ES-I3 (cell line): ENCODE results near the gene VTI1A.

Source experiments
- H3K36me3 ChIP-seq: 2 replicates; pipeline ENCODE4 v1.6.1; 2013; ENCODE audit warnings: mild to moderate bottlenecking, low read length, control low read depth, moderate library complexity; ENCODE audit not compliant: insufficient read depth
- H3K4me1 ChIP-seq: 2 replicates; pipeline ENCODE4 v1.6.1; 2013; ENCODE audit warnings: mild to moderate bottlenecking, control low read depth, low read length; ENCODE audit not compliant: insufficient read depth
- H3K9ac ChIP-seq: 2 replicates; pipeline ENCODE4 v1.6.1; 2013; ENCODE audit warnings: low read depth, mild to moderate bottlenecking, low read length, moderate library complexity
- H3K9me3 ChIP-seq: 2 replicates; pipeline ENCODE4 v1.6.1; 2013; ENCODE audit warnings: mild to moderate bottlenecking, low read length, moderate library complexity; ENCODE audit not compliant: control insufficient read depth, insufficient read depth

Gene VTI1A

DNA sequence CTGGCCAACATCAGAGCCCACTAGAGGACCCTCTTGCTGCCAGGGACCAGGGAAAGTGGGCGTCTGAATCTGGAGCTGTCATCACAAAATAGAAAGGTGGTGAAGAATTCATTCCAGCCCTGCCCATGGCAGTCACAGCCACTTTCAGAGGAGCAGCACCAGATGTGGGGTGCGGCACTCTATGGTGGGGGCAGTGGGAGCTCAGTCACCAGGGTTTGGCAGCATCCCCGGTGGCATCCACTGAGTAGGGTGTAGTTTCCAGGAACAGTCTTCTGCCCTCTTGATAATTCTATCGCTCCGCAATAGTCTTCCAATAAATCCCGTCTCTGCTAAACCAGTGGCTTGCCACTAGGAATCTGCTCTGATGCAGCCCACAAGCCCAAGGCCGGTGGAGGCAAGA is 394.5 kb downstream of the VTI1A start:
- Histone ChIP-seq H3K4me1 (peaks cover 15% of the 10 kb centered on the region; the same call in 1 of the 2 replicates), H3K9me3 (peaks cover 3% of the 10 kb centered on the region; the same call in 1 of the 2 replicates), H3K9ac (no peak overlapping the region), H3K36me3 (no peaks in the 10 kb centered on the region)

DNA sequence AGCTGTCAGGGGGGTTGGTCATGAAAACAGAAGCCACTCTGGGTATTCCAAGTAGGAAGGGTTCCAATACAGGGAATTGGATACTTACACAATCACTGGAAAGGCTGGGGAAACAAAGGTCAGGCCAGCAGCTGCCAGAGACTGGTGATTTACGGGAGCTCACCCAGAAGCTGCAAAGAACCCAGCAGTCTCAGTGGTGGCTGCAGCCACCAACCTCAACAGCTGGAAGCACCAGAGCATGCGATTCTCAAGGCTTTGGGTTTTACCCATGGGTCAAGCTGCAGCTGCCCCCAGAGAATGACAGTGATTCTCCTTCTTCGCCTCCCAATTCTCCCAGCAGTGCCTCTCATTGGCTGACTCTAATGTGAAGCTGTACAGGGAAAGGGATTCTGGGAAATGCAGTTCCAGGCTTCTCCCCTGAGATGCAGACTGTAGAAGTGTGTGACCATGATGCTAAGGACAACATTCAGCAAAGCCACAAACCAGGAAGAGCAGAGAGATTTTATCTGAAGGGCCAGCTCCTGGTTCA is 395.9 kb downstream of the VTI1A start:
- no peak overlapping the region for H3K9ac ChIP-seq
- H3K9me3 ChIP-seq = peaks cover 10% of the 10 kb centered on the region
- H3K36me3 ChIP-seq = no peaks in the 10 kb centered on the region
- H3K4me1 ChIP-seq = peaks cover 15% of the 10 kb centered on the region; the same call in 1 of the 2 replicates

DNA sequence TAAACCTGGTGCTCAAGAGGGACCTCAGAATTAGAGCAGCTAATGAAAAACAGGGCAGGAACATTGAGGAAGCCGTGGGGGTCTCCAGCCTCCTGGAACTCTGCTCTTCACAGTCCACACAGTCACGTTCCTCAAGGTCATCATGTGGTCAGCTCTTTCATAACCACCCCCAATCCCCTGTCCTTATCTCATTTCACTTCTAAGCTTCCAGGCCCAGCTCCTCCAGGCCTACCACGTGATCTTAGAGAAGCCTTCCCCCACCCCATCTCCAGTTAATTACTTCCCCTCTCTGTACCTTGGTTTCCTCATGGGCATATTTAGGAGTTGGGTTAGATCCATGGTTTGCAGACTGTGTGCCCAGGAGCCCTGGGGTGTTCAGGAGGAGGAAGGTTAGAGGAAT is 396.6 kb downstream of the VTI1A start:
- Histone ChIP-seq H3K4me1 (peaks cover 11% of the 10 kb centered on the region; the same call in 1 of the 2 replicates), H3K9me3 (peaks cover 11% of the 10 kb centered on the region), H3K36me3 (no peaks in the 10 kb centered on the region), H3K9ac (no peak overlapping the region)

DNA sequence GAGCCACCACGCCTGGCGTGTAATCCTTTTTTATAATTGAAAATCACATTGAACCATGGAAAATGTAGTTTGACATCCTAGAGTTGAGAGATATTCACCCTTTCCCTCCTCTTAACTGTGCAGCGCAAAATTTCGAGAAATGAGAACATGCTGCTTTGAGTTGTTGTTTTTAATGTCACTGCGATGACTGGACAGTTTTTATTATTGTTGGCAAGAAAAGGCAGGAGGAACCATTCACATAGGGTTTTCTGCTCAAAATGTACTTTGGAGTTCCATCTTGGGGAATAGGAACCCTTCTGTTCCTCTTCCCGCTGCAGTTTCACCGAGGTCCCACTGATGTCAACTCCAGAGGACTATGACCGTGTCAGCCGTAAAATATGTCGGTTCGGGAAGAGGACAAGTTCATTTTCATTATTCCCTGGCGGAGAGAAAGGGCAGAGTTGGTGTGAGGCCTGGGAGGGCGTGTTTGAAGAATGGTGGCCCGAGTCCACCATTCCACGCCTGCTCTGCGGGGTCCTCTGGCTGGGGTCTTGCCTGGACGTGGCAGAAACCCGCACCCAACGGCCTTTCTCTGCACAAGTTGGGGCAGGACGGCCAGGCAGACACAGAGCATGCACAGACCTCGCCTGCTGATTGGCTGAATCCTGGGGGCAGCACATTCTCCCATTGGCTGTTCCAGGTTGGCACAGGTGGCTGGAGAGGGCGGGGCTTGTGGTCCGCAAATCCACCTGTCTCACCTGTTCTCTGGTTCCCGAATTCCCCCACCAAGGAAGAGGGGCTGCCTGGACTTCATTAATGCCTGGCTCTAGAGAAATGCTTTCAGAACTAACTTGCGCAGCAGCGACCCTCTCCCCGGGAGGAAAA is 397.9 kb downstream of the VTI1A start:
- H3K9ac ChIP-seq = no peak overlapping the region
- H3K4me1 ChIP-seq = no peaks in the 10 kb centered on the region
- peaks cover 11% of the 10 kb centered on the region for H3K9me3 ChIP-seq
- H3K36me3 ChIP-seq = no peaks in the 10 kb centered on the region

DNA sequence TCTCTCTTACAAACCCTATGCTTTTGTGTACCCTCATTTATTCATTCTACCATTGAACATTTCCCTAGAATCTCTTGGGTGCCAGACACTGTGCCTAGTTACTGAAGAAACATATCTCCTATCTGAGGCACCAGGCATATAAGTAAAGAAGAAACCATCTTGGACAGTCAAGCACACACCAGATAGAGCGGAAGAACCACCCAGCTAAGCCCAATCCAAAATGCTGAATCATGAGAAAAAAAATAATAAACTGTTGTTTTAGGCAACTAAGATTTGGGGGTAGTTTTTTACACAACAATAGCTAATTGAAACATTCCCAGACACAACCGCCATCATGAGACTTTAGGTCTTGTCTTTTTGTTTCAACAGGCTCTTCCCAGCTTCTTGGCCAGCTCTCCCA is 400.8 kb downstream of the VTI1A start:
- Histone ChIP-seq H3K4me1 (no peaks in the 10 kb centered on the region), H3K36me3 (no peaks in the 10 kb centered on the region), H3K9ac (no peak overlapping the region), H3K9me3 (peaks cover 11% of the 10 kb centered on the region)

DNA sequence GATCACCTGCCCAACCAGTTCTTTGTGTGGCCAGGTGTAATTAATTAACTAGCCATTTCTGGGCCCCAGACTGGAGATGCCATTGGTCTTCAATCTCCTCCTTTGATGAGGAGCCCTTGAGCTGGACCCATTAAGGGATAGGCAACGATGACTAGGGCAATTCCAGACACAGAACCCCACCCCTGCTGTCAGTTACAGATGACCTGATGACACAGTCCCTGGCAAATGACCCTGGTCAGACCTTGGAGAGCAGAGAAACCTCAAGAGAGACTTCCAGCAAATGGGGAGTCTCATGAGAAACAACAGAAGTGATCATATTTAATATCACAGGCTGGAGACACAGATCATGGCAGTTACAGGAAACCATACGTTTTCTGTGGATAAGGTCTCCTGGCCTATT is 401.2 kb downstream of the VTI1A start:
- no peaks in the 10 kb centered on the region for H3K4me1 ChIP-seq
- no peaks in the 10 kb centered on the region for H3K36me3 ChIP-seq
- no peak overlapping the region for H3K9ac ChIP-seq
- H3K9me3 ChIP-seq = peaks cover 11% of the 10 kb centered on the region

DNA sequence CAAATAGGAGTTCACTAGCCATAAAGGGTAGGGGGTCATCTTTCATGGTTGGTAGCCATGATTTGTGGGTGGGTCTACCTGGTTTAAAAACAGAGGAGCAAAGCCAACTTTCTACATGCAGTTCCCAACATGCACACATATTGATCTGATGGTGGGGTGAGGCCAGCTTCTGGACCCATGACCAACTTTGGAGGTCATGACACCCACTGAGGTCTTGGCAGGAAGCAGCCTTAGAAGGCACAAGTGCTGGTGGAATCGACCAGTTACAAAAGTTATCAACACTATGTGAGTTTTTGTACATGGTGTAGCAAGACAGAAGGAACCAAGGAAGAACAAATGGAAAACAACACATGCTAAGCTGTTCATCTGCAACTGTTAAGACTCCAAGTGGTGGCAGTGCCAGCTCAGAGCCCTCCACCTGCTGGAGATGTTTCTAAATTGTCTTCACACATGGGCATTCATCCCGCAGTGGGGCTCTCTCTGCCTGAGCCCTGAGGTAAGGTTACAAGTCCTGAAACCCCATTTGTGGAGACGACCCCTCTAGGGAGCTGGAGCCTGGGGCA is 401.9 kb downstream of the VTI1A start:
- Histone ChIP-seq H3K9me3 (peaks cover 11% of the 10 kb centered on the region), H3K4me1 (no peaks in the 10 kb centered on the region), H3K36me3 (no peaks in the 10 kb centered on the region; the same call in 1 of the 2 replicates), H3K9ac (no peak overlapping the region)

DNA sequence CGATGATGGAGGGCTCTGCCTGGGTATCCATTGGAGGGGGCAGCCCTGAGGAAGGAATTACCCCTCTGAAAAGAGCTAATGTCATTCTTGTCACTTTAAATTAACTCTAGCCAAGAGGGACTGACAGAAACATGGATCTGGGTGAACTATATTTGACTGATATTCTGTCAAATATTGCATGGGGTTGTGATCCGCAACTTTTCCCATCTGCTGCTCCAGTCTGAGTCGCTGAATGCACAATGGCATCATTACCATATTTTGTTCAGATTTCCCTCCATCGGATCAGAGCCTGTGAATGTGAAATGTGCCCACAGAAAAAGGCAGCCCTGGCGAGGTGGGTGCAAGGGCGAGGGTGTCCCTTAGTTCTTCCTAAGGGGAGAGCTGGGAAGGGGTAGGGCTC is 402.5 kb downstream of the VTI1A start:
- no peaks in the 10 kb centered on the region; the same call in 1 of the 2 replicates for H3K36me3 ChIP-seq
- peaks cover 11% of the 10 kb centered on the region for H3K9me3 ChIP-seq
- no peak overlapping the region for H3K9ac ChIP-seq
- H3K4me1 ChIP-seq = no peaks in the 10 kb centered on the region

DNA sequence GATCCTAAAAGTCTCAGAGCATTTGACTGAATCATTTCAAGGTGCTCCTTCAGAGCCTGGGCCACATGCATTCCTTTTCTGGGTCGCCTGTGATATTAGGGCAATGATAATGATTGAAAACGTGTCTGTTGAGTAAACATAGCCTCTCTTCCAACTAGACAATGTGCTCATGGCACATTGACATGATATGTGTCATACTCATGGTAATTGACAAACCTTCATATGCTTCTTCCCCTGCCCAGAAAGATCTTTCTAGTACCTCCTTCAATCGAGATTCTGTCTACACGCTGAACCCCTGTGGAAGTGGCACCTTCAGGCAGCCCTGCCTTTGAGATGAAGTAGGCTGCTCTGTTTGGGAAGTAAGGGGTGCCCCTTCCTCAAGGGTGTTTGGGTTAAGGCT is 404.2 kb downstream of the VTI1A start:
- no peak overlapping the region for H3K9ac ChIP-seq
- H3K9me3 ChIP-seq = peaks cover 8% of the 10 kb centered on the region
- no peaks in the 10 kb centered on the region for H3K4me1 ChIP-seq
- H3K36me3 ChIP-seq = no peaks in the 10 kb centered on the region; the same call in 1 of the 2 replicates

DNA sequence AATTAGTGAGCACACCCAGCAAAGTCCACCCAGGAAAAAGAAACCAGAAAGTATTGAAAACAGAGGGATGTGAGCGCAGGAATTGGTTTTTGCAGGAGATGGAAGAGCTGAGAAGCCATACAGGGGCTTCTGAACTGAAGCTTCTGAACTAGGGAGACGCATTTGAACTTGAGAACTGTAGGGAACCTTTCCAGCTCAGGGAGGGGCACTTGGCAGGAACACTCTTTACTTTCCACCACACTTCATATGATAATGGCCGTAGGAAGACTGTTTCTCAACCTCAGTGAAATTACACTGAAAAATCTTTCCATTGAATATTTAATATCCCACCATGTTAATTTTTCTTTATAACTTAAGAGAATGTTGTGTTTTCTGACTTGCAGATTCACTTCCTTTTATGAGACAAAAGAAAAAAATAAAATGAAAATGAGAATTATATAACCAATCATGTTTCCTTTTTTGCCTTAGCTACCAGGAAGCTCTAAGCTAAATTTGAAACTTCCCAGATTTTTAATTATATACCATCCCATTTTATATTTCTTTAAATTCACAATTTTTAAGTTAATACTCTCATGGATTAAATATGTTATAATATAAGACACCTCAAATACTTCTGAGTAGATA is 404.7 kb downstream of the VTI1A start:
- peaks cover 8% of the 10 kb centered on the region for H3K9me3 ChIP-seq
- H3K9ac ChIP-seq = no peak overlapping the region
- H3K36me3 ChIP-seq = no peaks in the 10 kb centered on the region; the same call in 1 of the 2 replicates
- H3K4me1 ChIP-seq = no peaks in the 10 kb centered on the region

DNA sequence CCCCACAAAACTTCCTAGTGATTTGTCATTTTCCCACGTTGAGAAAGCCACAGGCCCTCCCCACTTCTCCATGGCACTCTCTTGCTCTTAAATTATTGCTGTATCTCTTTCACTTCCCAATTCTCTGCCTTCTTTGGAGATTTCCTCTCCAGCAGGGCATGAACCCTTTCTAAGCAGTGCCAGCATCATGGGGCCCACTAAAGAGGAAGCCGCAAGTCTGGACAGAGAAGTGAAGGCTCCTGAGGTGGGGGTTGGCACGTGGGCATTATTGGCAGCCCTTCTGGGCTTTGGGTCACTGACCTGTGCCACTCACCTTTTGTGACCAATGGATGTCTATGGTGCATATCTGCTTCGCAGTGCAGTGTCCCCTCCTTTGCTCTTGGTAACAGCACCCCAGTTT is 405.3 kb downstream of the VTI1A start:
- Histone ChIP-seq H3K36me3 (no peaks in the 10 kb centered on the region; the same call in 1 of the 2 replicates), H3K9ac (no peak overlapping the region), H3K9me3 (peaks cover 11% of the 10 kb centered on the region), H3K4me1 (no peaks in the 10 kb centered on the region)

DNA sequence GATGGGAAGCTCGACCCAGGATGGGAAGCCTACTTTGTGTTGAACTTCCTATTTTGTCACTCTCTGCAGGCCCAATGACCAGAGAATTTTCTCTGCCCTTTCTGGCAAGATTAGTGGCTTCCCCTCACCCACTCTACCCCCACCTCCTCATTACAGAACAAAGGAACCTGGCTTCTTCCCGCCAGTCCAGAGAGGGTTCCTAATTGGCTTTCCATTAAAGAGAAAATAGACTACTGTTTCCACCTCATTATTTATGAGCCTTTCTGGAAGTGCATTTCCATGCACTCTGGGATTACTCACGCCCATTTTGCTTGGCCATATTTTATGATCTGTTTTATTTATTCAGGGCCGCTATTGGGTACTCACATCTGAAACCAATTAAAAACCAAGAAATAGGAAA is 408.1 kb downstream of the VTI1A start:
- Histone ChIP-seq H3K36me3 (no peaks in the 10 kb centered on the region; the same call in 1 of the 2 replicates), H3K9ac (no peak overlapping the region), H3K4me1 (no peaks in the 10 kb centered on the region)

DNA sequence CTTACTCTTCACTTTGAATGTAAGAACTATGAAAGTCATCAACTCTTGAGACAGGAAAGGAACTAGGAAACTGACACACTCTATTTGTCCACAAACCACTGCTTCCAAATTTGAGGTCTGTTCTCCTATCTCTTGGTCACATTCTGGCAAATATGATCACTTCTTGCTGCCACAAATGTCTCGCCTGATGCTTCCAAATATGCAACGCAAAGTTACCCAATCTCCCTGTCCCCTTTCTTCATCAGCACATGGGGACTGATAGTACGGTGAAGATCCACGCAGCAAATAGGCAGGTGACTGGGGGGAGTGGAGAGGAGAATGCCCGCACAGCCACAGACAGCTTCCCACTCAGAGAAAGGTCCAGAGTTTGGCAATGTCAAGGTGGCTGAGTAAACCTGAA is 410.5 kb downstream of the VTI1A start:
- H3K9me3 ChIP-seq = 0 out of 2 replicates have a peak, but pooled peaks cover 4% of the 10 kb centered on the region
- no peaks in the 10 kb centered on the region; the same call in 1 of the 2 replicates for H3K36me3 ChIP-seq
- 0 out of 2 replicates have a peak, but pooled peaks cover 2% of the 10 kb centered on the region for H3K4me1 ChIP-seq
- H3K9ac ChIP-seq = no peak overlapping the region

More for the DNA sequence above, 408.1 kb downstream of the VTI1A start:
- H3K9me3 ChIP-seq = 0 out of 2 replicates have a peak, but pooled peaks cover 4% of the 10 kb centered on the region

DNA sequence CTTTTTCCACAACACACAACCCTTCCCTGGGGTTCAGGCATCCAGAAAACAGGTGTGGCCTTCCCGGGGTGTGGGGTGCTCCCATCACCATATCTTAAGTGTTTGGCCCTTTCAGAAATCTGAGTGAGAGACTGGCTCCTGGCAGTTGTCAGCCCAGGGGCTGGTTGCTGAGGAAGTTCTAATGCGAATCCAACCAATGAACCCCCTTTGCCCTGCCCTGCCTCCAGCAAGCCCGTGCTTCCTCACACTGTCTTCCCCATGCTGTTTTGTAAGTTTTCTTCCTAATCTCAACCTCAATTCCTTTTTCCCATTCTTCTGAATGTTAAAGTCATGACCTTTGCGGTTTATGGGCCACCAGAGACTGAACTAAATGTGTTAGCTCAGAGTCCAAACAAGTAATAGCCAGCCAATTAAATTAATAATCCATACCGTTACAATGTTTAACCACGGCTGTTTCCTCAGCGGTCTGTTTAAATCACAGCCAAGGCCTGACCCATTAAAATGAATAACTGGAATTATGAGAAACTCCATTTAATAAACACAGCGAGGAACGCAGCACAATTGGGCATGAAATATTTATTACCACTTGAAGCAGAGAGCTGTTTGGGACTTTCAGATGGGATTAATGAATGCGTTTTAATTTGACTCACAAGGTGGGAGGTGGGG is 412.1 kb downstream of the VTI1A start:
- H3K9ac ChIP-seq = no peak overlapping the region
- 0 out of 2 replicates have a peak, but pooled peaks cover 6% of the 10 kb centered on the region for H3K9me3 ChIP-seq
- H3K4me1 ChIP-seq = 0 out of 2 replicates have a peak, but pooled peaks cover 2% of the 10 kb centered on the region
- no peaks in the 10 kb centered on the region for H3K36me3 ChIP-seq
